PFSK-1 (cell line): ENCODE results near the gene SHC2.

Source experiments
- FOXP2 ChIP-seq: optimal IDR thresholded peaks from 2 replicates; pipeline ENCODE3; 2011; ENCODE audit warnings: borderline replicate concordance, control low read depth, inconsistent platforms; ENCODE audit not compliant: insufficient read depth; ENCODE audit errors: extremely low read length, extremely low read depth
- POLR2AphosphoS5 ChIP-seq: IDR thresholded peaks from 2 replicates; pipeline ENCODE4 v1.6.1; 2012; ENCODE audit warnings: low read depth, mild to moderate bottlenecking, control low read depth, low read length, moderate library complexity
- SIN3A ChIP-seq: IDR thresholded peaks from 2 replicates; pipeline ENCODE4 v1.6.1; 2012; ENCODE audit warnings: mild to moderate bottlenecking, low read length, moderate library complexity, borderline replicate concordance; ENCODE audit not compliant: insufficient read depth
- TAF1 ChIP-seq: IDR thresholded peaks from 2 replicates; pipeline ENCODE4 v1.6.1; 2012; ENCODE audit warnings: low read length, control low read depth, borderline replicate concordance; ENCODE audit not compliant: insufficient read depth
- TF ChIP-seq, protein P1 (sequence below), 2 experiments: IDR thresholded peaks; 2 replicates each; pipeline versions ENCODE4 v1.6.1 to v1.8.0; 2011 to 2012; ENCODE audit warnings: low read depth in 2 of 2, low read length in 2 of 2, control low read depth in 1 of 2, inconsistent platforms in 1 of 2, mild to moderate bottlenecking in 1 of 2, moderate library complexity in 1 of 2; ENCODE audit not compliant: insufficient read depth in 1 of 2

SHC2 gene

DNA sequence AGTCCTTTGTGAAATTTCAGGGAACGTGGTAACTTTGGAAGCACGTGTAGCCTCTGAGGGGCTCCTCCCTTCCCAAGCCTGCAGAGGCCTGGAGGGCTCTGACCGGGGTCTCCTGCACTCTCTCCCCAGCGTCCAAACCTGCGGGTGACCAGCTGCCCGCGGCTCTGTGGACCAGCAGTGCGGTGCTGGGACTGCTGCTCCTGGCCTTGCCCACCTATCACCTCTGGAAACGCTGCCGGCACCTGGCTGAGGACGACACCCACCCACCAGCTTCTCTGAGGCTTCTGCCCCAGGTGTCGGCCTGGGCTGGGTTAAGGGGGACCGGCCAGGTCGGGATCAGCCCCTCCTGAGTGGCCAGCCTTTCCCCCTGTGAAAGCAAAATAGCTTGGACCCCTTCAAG is 43.8 kb upstream of the SHC2 start:
- no peak for TF ChIP-seq POLR2AphosphoS5
- no peak for TF ChIP-seq FOXP2
- TF ChIP-seq, protein P1, sequence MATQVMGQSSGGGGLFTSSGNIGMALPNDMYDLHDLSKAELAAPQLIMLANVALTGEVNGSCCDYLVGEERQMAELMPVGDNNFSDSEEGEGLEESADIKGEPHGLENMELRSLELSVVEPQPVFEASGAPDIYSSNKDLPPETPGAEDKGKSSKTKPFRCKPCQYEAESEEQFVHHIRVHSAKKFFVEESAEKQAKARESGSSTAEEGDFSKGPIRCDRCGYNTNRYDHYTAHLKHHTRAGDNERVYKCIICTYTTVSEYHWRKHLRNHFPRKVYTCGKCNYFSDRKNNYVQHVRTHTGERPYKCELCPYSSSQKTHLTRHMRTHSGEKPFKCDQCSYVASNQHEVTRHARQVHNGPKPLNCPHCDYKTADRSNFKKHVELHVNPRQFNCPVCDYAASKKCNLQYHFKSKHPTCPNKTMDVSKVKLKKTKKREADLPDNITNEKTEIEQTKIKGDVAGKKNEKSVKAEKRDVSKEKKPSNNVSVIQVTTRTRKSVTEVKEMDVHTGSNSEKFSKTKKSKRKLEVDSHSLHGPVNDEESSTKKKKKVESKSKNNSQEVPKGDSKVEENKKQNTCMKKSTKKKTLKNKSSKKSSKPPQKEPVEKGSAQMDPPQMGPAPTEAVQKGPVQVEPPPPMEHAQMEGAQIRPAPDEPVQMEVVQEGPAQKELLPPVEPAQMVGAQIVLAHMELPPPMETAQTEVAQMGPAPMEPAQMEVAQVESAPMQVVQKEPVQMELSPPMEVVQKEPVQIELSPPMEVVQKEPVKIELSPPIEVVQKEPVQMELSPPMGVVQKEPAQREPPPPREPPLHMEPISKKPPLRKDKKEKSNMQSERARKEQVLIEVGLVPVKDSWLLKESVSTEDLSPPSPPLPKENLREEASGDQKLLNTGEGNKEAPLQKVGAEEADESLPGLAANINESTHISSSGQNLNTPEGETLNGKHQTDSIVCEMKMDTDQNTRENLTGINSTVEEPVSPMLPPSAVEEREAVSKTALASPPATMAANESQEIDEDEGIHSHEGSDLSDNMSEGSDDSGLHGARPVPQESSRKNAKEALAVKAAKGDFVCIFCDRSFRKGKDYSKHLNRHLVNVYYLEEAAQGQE (IDR thresholded peaks at IDR 0.05; ENCODE audit: insufficient read depth in 1 of 2, low read depth in 2 of 2, low read length in 2 of 2): no peak
- no peak for TF ChIP-seq SIN3A
- TF ChIP-seq TAF1: no peak

DNA sequence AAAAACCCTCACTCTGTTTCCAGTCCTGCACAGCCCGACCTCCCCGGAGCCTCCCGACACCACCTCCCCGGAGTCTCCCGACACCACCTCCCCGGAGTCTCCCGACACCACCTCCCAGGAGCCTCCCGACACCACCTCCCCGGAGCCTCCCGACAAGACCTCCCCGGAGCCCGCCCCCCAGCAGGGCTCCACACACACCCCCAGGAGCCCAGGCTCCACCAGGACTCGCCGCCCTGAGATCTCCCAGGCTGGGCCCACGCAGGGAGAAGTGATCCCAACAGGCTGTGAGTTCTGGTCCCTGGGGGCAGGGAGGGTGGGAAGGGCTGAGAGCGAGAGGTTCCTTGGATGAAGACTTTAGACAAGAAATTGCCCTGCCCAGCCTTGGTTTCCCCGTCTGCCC is 40.8 kb upstream of the SHC2 start:
- TF ChIP-seq SIN3A (no peak), POLR2AphosphoS5 (no peak)
- TF ChIP-seq, protein P1 (IDR thresholded peaks at IDR 0.05; ENCODE audit: insufficient read depth in 1 of 2, low read depth in 2 of 2, low read length in 2 of 2): no peak

DNA sequence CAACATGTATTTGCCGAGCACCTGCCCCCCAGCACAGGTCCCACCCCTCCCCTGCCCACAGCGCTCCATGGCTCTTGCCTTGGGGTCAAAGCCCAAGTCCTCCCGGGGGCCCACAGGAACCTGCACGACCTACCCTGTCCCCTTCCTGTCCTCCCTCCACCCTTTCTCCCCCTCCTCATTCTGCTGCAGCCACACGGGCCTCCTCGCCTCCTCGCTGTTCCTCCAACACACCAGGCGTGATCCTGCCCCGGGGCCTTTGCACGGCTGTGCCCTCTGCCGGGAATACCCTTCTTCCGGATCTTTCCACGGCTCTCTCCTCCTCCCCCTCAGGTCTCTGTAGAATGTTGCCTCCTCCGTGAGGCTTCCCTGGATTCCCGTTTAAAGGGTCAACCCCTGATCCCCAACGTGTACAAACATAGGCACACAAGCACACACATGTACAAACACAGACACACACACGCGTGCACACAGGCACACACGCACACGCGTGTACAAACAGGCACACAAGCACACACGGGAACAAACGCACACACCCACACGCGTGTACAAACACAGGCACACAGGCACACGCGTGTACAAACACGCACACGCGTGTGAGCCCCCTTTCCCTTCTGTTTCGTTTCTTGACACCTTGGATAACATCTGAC is 38.3 kb upstream of the SHC2 start:
- TF ChIP-seq FOXP2 (no peak), POLR2AphosphoS5 (no peak), TAF1 (no peak), SIN3A (no peak)
- TF ChIP-seq, protein P1 (IDR thresholded peaks at IDR 0.05; ENCODE audit: insufficient read depth in 1 of 2, low read depth in 2 of 2, low read length in 2 of 2): no peak

DNA sequence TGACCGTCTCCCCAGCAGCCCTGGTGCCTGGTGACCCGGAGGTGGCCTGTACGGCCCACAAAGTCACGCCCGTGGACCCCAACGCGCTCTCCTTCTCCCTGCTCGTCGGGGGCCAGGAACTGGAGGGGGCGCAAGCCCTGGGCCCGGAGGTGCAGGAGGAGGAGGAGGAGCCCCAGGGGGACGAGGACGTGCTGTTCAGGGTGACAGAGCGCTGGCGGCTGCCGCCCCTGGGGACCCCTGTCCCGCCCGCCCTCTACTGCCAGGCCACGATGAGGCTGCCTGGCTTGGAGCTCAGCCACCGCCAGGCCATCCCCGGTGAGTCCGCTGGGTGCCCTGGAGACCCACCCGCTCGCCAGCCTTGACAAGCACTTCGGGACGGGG is 37.7 kb upstream of the SHC2 start:
- TF ChIP-seq, protein P1 (IDR thresholded peaks at IDR 0.05; ENCODE audit: insufficient read depth in 1 of 2, low read depth in 2 of 2, low read length in 2 of 2): no peak
- TF ChIP-seq SIN3A (no peak), TAF1 (no peak), FOXP2 (no peak), POLR2AphosphoS5 (no peak)

DNA sequence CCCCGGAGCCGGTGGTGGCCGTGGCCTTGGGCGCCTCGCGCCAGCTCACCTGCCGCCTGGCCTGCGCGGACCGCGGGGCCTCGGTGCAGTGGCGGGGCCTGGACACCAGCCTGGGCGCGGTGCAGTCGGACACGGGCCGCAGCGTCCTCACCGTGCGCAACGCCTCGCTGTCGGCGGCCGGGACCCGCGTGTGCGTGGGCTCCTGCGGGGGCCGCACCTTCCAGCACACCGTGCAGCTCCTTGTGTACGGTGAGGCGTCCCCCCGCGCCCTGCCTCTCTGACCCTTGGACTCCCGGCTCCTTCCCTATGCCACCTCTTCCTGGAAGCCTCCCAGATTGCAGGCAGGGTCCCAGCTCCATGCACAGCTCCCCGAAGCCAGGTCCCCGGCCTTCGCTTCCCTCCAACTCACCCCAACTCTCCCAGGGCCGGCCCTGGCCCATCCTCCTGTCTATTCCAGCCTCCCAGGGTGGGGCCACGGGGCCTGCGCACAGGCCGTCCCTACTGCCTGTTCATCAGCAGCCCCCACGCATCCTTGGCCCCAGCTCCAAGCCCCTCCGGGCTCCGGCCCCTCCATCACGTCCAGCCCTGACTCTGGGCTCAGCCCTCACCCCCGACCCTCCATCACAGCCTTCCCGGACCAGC is 37.2 kb upstream of the SHC2 start:
- TF ChIP-seq, protein P1 (IDR thresholded peaks at IDR 0.05; ENCODE audit: insufficient read depth in 1 of 2, low read depth in 2 of 2, low read length in 2 of 2): no peak
- TF ChIP-seq SIN3A (no peak), POLR2AphosphoS5 (no peak), FOXP2 (no peak), TAF1 (no peak)
